HG03442 (cell line): ENCODE measurements around the gene CRAMP1.

ENCODE experiments used
- ATAC-seq: cut with Tn5 transposase; IDR thresholded peaks from one replicate; pipeline ENCODE4 v1.9.1; 2021; ENCODE audit warnings: mild to moderate bottlenecking, moderate library complexity; ENCODE audit not compliant: unreplicated experiment

CRAMP1 gene

GRCh38 chr16:1654505-1655268 lies 42.5 kb downstream of the CRAMP1 start:
- no peak for ATAC-seq

- ATAC-seq: no peak
Observed at GRCh38 chr16:1655269-1655807, 43.2 kb downstream of the CRAMP1 start.

GRCh38 chr16:1655909-1656807 lies 44.0 kb downstream of the CRAMP1 start:
- no peak for ATAC-seq

DNA sequence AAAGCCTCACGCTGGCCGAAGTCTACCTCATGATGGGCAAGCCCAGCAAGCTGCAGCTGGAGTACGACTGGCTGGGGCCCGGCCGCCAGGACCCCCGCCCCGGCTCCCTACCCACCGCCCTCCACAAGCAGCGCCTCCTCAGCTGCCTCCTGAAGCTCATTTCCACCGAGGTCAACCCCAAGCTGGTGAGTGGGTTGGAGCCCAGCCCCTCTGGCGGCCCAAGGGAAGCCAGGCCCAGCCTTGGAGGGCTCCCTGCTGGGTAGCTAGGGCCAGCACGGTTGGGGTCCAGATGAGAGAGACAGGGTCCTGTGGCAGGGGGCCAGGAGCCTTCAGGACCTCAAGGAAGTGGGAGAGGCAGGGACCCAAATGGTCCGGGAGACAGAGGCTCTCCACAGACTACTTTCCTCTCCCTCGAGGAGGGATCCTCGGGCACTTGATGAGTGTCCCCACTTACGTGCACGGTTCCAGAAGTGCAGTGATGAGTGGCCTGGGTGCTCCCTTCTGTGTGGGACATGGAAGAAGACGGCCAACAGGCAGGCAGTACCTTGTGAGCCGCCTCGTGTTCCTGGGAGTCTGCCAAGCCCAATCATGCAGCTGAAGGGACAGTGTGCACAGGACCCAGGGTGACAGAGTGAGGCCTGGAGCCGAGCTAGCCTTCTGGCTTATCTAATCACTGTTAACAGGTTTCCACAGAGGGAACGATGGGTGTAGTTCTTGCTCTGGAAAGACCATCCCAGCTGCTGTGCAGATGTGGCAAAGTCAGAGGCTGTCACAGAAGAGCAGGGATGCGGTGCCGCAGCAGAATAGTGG lies 44.9 kb downstream of the CRAMP1 start:
- ATAC-seq: no peak

- no peak for ATAC-seq
Observed at GRCh38 chr16:1657841-1658240, 45.7 kb downstream of the CRAMP1 start.

DNA sequence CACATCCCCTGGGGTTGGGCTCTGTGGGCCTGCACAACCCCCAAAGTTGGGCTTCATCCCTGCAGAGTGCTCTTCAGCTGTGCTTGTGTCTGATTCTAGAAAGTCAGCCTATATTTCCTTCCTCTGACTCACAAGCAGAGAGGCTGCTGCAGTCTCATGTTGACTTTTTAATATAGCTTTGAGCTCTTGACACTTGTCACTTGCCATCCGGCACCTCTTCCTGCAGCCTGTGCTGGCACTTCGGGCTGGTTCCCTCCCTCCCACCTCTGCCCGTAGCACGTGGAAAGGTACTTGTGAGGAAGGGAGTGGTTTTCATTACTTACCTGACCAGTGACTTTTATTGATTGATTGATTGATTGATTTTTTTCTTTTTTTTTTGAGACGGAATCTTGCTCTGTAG lies 46.9 kb downstream of the CRAMP1 start:
- no peak for ATAC-seq

- no peak for ATAC-seq
Observed at GRCh38 chr16:1661826-1662225, 49.7 kb downstream of the CRAMP1 start.

DNA sequence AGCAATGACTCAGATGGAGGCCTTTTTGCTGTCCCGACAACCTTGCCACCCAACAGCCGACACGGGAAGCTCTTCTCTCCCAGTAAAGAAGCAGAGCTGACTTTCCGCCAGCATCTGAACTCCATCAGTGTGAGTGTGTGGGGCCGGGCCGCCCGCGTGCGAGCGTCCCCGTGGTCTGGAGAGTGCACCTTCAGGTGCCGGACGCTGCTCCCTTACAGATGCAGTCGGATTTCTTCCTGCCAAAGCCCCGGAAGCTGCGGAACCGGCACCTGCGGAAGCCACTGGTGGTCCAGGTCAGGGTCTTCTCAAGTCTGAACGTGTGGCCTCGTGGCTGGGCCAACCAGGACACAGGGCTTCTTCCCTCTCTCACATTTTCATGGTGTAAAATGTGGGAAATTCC lies 50.4 kb downstream of the CRAMP1 start:
- ATAC-seq: no peak

DNA sequence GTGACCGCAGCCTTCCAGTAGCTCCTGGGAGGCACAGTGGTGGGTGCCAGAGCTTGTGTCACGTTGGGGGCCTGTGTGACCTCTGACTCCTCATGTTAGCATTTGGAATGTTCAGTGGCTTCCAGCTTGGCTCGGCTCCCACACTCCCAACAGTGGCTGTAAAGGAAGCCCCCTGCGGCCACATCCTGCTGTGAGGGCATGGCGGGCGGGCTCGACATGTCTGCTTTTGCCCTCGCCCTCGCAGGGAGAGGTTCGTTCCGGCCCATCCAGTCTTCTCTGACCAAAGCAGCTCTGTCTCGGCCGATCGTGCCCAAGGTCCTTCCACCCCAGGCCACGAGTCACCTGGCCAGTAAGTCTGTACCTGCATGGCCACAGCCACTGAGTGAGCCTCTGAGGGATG lies 53.7 kb downstream of the CRAMP1 start:
- ATAC-seq: no peak

- no peak for ATAC-seq
Observed at GRCh38 chr16:1666316-1666715, 54.2 kb downstream of the CRAMP1 start.

GRCh38 chr16:1667271-1667670 lies 55.1 kb downstream of the CRAMP1 start:
- no peak for ATAC-seq

GRCh38 chr16:1667916-1668315 lies 55.8 kb downstream of the CRAMP1 start:
- ATAC-seq: no peak

DNA sequence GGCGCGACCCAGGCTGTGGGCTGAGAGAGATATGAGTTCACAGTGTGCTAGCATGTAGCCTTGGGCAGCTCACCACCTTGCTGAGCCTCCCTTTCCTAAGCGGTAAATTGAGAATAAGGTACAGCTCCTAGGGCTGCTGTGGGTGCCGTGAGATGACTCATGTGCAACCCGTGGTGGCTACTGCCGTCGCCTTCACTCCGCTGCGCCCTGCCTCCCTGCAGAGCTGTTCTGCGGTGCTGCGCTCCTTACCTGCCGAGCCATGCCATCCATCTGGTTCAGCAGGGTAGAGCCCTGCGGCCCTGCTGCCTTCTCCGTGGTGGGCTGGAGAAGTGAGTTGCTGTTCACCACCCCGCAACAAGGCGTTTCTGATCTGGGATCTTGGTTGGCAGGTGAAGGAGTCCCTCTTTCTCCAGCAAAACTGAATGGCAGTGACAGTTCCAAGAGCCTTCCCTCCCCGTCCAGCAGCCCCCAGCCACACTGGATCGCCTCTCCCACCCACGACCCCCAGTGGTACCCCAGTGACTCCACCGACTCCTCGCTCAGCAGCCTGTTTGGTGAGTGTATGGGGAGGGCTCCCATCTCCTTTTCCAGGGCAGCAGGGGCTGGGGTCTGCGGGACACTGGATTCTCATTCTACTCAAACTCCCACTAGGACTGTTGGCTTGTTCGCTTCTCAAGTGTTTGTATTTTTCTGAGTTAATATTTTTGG lies 56.6 kb downstream of the CRAMP1 start:
- ATAC-seq: no peak

DNA sequence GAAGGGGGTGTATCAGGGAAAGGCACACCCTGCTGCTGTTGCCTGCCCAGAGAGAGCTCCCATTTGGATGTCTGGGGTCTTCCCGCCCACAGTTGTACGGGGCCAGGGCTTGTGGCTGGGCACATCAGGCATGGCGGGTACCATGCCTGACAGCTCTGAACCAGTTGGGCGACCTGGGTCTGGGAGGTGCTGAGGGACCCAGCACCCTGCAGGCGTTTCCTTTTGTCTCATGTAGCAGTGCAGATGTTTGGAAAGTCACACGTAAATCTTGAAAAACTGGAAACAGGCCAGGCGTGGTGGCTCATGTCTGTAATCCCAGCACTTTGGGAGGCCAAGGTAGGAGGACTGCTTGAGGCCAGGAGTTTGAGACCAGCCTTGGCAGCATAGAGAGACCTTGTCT lies 57.5 kb downstream of the CRAMP1 start:
- no peak for ATAC-seq

DNA sequence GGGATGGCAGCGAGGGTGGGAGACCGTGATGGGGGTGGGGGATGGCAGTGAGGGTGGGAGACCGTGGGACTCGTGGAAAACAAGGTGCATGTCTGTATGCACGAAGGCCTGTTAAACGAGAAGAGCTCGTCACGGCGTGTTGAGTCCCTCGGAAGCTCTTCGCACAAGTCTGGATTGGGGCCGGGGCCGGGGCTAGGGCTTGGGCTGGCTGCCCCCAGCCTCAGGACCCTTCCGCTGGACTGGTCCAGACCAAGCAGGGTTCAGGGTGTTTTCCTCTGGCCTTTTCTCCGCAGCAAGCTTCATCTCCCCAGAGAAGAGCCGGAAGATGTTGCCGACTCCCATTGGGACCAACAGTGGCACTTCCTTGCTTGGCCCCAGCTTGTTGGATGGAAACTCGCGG lies 58.2 kb downstream of the CRAMP1 start:
- ATAC-seq: no peak

DNA sequence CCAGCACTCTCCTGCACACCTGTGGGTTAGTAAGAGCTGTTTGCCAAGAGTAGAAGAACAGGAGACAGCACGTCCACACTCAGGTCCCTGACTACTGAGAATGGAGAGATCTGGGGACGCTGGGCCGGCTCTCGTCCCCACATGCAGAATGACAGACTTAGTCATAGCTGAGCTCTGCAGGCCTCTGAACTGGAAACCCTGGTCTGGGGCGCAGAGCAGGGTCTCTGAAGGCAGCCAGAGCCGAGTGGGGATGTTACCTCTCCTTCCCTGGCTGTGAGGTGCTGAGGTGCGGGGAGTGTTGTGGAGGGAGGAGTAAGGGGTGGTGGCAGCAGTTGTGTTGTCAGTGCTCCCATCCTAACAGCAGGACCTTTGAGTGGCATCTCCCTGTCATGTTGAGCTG lies 58.7 kb downstream of the CRAMP1 start:
- ATAC-seq: no peak

GRCh38 chr16:1673424-1674151 lies 61.4 kb downstream of the CRAMP1 start:
- no peak for ATAC-seq

DNA sequence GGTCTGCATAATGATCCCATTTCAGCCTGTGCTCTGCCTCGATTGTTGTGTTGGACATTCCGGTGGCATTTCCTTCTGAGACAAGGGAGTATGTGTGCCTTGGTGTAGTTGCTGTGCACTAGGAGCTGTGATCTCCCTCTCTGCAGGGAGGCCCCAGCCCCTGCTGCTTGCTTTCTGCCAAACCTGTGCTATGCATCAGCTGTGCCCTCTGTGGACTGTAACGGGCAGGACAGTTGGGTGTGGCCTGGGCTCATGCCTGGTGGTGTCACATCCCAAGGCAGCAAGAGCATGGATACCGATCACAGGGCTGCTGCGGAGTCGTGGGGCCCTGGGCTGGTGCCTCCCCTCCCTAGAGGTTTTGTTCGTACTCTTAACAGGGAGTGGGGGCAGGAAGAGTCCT lies 62.1 kb downstream of the CRAMP1 start:
- no peak for ATAC-seq

- no peak for ATAC-seq
Observed at GRCh38 chr16:1674751-1675664, 62.8 kb downstream of the CRAMP1 start.
